ENCODE measurements around the gene AFTPH.

Gene AFTPH

DNA sequence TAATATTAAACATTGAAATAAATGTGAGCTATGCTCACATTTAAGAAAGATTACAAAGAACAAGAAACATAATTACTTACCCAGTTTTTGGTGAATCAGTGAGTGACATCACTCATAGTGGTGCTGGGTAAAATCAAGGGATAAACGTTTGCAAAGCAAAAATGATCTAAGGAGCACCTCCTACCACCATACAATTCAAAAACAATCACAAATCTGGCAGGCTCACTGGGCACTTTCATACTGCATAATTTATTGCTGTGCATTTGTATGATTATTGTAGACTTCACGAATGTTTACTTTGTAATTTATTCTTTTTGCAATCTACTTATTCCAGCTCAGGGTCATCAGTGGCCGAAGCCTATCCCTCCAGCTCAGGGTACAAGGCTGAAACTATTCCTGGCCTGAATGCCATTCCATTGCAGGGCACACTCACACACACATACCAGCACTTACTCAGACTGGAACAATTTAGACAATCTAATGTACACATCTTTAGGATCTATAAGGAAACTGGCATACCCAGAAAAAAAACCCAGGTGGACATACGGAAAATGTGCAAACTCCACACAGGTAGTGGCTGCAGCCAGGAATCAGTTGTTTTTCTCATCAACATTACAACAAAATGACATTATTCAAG lies 34.4 kb downstream of the AFTPH start:
- TF ChIP-seq, protein P1, sequence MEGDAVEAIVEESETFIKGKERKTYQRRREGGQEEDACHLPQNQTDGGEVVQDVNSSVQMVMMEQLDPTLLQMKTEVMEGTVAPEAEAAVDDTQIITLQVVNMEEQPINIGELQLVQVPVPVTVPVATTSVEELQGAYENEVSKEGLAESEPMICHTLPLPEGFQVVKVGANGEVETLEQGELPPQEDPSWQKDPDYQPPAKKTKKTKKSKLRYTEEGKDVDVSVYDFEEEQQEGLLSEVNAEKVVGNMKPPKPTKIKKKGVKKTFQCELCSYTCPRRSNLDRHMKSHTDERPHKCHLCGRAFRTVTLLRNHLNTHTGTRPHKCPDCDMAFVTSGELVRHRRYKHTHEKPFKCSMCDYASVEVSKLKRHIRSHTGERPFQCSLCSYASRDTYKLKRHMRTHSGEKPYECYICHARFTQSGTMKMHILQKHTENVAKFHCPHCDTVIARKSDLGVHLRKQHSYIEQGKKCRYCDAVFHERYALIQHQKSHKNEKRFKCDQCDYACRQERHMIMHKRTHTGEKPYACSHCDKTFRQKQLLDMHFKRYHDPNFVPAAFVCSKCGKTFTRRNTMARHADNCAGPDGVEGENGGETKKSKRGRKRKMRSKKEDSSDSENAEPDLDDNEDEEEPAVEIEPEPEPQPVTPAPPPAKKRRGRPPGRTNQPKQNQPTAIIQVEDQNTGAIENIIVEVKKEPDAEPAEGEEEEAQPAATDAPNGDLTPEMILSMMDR (conservative IDR thresholded peaks at IDR 0.05) = no peak
- TF ChIP-seq ZFX (IDR thresholded peaks at IDR 0.05) = no peak

DNA sequence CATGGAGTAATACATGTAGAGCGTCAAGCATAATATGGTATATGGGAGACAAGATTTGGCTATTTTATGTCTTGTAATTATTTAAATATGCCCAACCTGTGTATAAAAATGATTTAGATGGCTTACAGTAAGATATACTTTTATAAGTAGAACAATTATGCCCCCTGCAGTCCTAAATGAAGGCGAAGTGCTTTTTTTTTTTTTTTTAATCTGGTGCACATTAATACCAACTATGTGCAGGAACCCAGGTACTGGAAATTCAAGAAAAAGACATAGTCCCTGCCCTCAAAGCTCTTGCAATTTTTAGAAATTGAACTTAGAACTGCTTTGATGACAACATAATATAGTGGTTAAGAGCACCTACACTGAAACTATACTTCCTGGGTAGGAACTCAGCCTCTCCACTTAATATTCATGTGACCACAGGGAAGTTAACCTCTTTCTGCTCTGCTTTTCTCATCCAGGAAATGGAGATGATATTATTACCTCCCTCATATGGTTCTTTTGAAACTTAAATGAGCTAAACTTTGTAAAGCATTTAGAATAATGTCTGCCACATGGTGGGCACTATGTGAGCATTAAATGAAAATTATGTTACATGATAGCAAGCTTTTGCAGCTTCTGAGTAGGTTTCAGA lies 38.1 kb downstream of the AFTPH start:
- TF ChIP-seq ZFX (IDR thresholded peaks at IDR 0.05) = no peak
- TF ChIP-seq, protein P1 (conservative IDR thresholded peaks at IDR 0.05) = peak; percentile 35
- no peak overlapping the region for H3K27ac ChIP-seq

More for the DNA sequence above, 34.4 kb downstream of the AFTPH start:
- no peak overlapping the region for H3K27ac ChIP-seq

DNA sequence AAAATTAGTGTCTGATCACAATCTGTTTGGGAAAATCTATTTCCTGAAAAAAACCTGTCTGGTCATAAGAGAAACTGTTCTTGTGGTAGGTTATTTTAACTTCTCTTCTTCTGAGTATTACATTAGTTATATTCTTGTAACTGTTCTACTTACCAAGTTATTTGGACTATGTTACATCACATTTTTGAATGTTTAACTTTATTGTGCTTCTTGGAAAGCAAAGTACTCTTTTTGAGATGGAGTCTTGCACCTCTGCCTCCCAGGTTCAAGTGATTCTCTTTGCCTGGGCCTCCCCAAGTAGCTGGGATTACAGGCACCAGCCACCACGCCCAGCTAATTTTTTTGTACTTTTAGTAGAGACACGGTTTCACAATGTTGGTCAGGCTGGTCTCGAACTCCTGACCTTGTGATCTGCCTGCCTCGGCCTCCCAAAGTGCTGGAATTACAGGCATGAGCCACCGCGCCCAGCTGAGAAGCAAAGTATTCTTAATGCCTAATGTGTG lies 39.4 kb downstream of the AFTPH start:
- no peak for TF ChIP-seq ZFX (IDR thresholded peaks at IDR 0.05)
- TF ChIP-seq, protein P1 (conservative IDR thresholded peaks at IDR 0.05) = no peak
- H3K27ac ChIP-seq = no peak overlapping the region

DNA sequence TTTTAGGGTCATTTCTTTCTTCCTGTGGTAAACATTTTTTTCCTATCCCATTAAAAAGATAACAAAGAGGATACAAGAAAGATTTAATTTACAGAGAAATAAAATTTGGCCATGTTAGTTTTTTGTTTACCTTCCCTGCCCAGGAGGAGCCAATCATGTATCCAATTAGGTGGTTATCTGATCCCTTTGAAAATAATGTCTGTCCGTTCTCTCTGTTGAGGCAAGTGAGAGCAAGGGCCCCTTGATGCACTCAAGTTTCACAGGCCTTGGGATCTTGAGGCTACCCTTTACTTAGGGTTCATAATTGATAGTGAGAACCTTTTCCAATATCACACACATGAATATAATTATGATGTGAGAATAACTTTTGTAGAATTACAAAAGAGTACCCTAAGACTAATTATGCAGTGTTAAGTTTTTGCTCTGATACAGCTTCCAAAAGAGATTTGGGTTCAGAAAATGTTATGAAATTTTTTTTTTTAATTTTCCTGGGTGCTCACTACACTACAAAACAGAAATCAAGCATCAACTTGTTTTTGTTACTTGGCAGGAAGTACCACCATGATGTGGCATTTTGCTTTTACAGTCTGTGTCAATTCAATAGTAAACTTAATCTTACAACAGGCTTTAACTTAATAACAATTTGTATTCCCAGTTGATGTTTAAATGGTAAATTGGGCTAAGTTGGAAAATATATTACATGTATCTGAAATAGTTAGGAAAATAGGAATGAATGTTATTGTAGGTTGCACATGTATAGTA lies 42.0 kb downstream of the AFTPH start:
- TF ChIP-seq, protein P1 (conservative IDR thresholded peaks at IDR 0.05) = no peak
- TF ChIP-seq ZFX (IDR thresholded peaks at IDR 0.05) = no peak
- H3K27ac ChIP-seq = no peak overlapping the region

DNA sequence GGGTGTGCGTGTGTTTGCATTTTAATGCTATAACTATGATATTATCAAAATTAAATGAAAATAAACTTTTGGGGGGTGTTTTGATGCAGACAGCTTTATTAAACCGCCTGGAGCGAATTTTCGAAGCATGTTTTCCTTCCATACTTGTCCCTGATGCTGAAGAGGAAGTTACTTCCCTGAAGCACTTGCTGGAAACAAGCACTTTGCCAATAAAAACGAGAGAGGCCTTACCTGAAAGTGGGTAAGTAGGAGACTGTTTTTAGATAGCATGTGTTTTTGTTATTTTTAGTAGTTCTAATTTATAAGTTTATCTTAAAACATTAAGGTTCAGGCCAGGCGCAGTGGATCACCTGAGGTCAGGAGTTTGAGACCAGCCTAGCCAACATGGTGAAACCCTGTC lies 43.3 kb downstream of the AFTPH start:
- no peak overlapping the region for H3K27ac ChIP-seq
- TF ChIP-seq, protein P1 (conservative IDR thresholded peaks at IDR 0.05) = no peak
- no peak for TF ChIP-seq ZFX (IDR thresholded peaks at IDR 0.05)

DNA sequence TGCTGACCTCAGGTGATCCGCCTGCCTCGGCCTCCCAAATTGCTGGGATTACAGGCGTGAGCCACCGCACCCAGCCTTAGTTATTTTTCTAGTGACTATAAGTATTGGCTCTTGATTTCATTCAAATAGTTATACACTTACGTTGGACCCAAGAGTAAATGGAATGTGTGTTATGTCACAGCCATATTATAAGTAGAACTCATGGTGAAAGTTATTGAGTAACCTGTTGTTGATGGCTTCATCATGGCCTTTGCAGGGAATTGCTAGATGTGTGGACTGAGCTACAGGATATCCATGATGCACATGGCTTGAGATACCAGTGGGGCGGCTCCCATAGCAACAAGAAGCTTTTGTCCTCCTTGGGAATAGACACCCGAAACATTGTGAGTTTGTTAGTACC lies 44.7 kb downstream of the AFTPH start:
- H3K27ac ChIP-seq = no peak overlapping the region
- TF ChIP-seq, protein P1 (conservative IDR thresholded peaks at IDR 0.05) = no peak
- no peak for TF ChIP-seq ZFX (IDR thresholded peaks at IDR 0.05)

DNA sequence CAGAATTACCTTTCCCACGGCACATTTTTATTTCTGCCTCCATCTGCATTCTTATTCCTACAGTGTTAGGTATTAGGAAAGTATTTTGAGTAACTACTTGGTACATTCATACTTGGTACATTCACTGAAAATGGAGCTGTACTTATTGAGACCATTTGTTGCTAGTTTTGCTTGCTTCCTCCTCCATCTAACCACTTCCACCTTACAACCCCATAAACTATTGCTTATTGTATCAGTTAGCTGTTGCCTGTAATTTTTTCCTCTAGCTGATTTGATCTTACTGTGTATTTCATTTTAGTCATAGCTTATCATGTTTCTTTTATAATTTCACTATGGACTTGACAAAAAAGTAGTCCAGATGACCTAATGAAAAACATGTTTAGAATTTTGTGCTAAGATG lies 50.7 kb downstream of the AFTPH start:
- TF ChIP-seq, protein P1 (conservative IDR thresholded peaks at IDR 0.05) = no peak
- no peak for TF ChIP-seq ZFX (IDR thresholded peaks at IDR 0.05)

More for the DNA sequence above, 50.7 kb downstream of the AFTPH start:
- no peak overlapping the region for H3K27ac ChIP-seq

All from C4-2B (cell line).